HG03457 (cell line): ENCODE results near the gene HCRTR1.

Experiments
- ATAC-seq: cut with Tn5 transposase; IDR thresholded peaks from one replicate; pipeline ENCODE4 v1.9.1; 2021; ENCODE audit warnings: moderate number of reproducible peaks; ENCODE audit not compliant: unreplicated experiment

Gene HCRTR1

DNA sequence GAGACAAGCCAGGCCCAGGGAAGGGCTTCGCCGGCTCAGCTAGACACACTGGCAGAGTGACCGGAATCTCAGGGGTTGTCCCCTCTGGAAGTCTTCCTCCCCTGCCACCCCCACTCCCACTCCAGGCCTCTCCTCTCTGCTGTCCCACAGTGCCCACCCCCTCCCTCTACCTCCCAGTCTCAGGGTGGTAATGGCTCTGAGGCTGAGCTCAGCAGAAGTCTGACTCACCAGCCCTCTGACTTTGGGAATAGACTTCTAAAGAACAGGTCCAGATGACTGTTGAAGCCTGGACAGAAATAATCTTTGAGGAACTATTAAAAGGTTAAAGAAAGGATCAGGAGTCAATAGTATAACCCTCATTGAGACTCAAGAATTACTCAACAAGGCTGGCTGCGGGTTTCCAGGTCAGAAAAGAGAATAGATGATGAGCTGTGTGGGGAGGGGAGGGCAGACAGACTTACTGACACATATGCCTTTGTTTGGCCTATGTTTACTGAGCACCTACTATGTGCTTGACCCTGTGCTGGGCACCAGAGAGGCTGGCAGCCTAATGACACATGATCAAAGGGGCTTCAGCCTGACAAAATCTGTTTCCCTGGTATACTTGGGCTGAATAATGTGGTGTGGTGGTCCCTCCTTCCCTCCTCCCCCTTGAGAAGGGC, 8.2 kb downstream of the HCRTR1 start:
- ATAC-seq: no peak

DNA sequence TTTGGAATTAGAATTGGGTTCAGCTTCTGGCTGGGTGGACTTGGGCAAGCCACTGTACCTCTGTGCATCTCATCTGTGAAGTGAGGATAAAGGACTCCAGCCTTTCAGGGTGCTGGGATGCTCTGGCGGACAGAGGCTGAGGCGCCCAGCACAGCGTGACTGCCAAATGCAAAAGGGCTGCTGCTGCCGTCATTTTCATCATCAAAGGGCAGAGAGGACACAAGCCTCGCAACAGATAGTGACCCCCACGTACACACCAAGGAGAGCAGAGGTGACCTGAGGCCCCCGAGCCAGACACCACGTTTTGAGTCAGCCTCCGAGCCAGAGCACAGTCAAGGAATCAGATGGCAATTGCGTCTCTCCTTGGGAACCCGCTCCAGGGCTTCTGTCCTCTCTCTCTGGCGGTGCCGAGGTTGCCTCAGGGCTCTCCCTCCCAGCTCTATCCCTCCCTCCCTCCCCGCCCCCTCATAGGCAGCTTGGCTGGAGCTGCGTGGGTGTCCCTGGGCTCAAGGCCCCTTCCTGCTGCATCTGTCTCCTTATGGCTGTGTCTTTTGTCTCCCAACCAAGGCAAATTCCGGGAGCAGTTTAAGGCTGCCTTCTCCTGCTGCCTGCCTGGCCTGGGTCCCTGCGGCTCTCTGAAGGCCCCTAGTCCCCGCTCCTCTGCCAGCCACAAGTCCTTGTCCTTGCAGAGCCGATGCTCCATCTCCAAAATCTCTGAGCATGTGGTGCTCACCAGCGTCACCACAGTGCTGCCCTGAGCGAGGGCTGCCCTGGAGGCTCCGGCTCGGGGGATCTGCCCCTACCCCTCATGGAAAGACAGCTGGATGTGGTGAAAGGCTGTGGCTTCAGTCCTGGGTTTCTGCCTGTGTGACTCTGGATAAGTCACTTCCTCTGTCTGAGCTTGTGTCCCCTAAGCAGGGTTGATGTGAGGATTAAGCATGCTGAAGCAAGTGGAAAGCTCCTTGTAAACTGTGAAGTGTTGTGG, 9.0 kb downstream of the HCRTR1 start:
- ATAC-seq: no peak

- ATAC-seq: no peak
Observed at GRCh38 chr1:31627301-31627929, 9.9 kb downstream of the HCRTR1 start.

DNA sequence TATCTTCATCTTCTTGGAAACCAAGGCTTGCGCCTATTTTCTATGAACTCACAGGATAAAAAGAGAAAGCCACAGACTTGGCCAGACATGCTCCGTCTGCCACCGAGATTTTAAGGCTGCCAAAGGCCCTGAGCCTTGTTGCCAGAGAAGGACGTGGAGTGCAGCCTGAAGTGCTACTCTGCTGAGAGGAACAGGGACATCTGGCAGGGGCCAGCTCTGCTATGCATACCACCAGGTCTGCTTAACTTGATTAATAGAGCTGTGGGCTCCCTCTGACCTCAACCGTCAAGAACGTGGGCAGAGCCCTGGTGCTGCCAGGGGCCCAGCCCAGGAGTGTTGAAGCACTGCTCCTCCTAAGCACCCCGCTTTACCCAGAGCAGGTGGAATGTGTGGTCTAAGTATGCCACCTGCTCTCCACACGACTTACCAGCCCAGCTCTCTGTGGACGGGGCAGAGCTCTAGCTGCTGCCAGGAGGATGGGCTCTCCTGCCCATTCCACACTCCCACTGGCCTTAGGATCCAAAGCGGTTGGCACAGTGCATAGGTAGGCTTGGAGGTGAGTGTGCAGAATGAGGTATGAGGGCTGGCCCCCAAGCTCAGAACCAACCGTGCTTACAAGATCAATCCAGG, 10.6 kb downstream of the HCRTR1 start:
- ATAC-seq: no peak

DNA sequence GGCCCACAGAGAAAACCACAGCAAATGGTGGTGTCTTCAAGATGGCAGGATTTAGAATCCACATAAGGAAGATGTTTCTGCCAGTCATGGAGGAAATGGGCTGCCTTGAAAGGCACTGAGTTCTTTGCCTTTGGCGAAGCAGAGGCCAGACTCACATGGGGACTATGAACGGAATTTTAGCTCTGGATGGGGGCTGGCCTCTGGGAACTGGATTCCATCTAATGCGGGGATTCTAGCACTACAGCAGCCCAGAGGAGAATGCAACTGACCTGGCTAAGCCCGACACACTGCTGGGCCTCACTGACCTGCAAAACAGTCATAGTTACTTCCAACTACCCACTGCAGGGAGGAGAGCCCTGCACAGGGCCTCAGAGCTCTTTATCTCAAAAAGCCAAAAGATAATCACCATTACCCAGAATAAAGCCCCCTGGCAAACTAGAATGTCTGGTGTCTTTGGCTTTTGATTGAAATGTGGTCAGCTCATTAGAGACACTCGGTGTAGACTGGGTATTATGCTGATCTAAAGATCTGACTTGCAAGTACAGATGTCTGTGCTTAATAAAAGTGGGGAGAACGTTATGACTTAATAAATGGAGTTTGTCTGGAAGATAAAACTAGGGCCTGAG, 11.6 kb downstream of the HCRTR1 start:
- no peak for ATAC-seq

DNA sequence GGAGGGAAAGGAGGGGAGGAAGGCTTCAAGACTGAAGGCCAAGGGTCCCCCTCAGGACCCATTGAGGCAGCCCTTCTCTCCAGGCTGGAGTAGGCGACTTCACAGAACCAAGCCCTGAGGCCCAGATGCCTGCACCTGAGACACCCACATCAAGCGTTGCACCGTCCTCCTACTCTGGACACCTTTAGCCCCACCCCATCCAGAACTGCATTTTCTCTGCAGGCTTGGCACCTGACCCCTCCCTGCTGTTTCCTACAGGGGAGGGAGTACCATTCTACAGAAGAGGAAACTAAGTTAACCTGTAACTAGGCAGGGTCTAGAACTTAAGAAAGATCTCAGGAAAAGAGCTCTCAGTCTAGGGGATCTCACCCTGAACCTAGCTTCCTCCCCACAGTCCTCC, 15.2 kb downstream of the HCRTR1 start:
- no peak for ATAC-seq

- ATAC-seq: no peak
Observed at GRCh38 chr1:31633117-31633516, 15.6 kb downstream of the HCRTR1 start.

GRCh38 chr1:31637915-31638673, 20.6 kb downstream of the HCRTR1 start:
- no peak for ATAC-seq

DNA sequence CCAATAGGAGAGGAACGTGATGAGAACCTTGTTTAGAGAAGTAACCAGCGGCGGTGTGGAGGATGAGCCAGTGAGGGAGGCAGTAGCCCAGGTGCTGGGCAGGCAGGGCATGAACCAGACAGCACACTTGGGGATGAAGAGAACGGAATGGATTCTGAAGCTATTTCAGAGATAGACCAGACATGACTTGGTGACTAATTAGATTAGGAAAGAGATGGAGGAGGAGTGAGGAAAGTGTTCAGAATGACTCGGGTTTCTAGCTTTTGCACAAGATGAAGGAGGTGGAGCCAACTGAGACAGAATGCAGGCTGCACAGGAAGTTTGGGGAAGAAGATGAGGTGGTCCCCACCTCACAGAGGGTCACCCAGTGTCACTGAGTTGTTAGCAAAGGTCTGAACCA, 22.1 kb downstream of the HCRTR1 start:
- no peak for ATAC-seq

GRCh38 chr1:31640179-31640578, 22.7 kb downstream of the HCRTR1 start:
- no peak for ATAC-seq

DNA sequence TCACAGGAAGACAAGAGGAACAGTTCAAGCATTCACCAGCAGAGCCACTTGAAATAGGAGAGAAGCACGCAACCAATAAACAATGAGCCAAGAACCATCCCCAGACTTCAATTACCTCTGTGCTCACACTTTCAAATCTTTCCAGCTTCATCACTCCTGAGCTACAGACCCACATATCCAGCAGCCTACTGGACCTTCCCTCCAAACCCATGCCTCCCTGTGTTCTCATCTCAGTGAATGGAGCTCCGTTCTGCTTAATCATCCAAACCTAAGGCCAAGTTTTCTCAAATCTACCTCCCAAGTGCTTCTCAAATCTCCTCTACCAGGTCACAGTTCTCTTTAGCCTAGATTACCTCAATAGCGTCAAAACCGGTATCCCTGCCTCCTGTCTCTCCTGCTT, 23.5 kb downstream of the HCRTR1 start:
- no peak for ATAC-seq

GRCh38 chr1:31642366-31642765, 24.9 kb downstream of the HCRTR1 start:
- ATAC-seq: no peak

- no peak for ATAC-seq
Observed at GRCh38 chr1:31642897-31643296, 25.4 kb downstream of the HCRTR1 start.

DNA sequence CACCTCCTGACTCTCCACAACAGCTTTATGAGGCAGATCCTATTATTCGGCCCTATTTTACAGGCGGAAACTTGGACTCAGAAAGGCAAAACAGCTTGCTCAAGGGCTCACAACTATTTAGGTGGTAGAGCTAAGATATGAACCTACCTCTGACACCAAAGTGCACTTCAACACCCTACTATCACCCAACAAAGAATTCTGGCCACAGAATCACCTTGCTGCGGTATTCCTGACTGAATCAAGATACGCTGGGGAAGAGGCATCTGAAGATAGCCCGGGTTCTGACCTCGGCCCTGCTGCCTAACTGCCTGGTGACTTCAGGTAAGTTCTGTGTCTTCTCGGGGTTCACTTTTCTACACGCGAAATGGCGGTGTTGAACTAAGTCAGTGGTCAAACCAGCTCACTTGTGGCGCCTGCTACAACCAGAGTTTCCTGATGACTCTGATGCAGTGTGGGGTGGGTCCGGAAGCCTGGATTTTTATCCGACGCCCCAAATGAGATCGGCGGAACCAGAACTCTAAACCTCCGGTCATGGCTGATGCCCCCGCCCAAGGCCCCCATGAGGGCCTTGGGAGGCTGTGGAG, 26.6 kb downstream of the HCRTR1 start:
- no peak for ATAC-seq

DNA sequence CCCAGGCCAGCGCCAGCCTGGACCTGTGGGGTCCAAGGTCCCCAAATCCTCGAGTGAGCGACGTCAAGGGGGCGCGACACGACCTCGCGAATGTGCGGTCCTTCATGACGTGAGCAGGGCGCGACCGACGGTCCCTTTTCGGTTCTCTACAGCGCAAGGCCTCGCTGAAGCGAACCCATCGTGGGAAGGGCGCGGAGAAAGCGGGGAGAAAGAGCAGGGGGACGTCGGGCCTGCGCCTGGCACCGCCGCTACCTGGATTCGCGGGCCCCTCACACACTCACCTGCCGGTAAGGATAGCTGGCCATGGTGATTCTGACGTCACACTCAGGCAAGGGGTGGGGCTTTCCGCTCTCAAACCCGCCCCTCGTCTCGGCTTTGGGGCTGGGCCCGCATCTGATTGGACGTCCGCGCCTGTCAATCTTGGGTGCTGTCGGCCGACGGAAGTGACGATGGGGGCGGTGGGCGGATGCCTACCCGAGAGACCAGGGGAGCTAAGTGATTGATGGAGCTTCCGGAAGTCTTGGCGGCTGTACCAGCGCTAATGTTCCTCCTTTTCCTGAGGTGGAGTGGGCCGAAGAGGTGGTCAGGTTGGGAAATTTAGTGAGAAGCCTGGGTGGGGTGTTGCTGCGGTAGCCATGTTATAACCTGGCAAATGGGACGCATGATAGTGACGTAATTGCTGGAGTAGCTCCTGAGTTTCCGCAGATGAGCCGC, 27.2 kb downstream of the HCRTR1 start, which contains the start of gene PEF1:
Gene PEF1, minus strand, starts transcription at position 317 of the 714 bp plus-strand sequence. Its CDS starts 12 bp downstream, at position 305.
- ATAC-seq: peak; percentile 74

- ATAC-seq: no peak
Observed at GRCh38 chr1:31645274-31645568, 27.7 kb downstream of the HCRTR1 start.

GRCh38 chr1:31646259-31646960, 28.9 kb downstream of the HCRTR1 start:
- ATAC-seq: no peak

DNA sequence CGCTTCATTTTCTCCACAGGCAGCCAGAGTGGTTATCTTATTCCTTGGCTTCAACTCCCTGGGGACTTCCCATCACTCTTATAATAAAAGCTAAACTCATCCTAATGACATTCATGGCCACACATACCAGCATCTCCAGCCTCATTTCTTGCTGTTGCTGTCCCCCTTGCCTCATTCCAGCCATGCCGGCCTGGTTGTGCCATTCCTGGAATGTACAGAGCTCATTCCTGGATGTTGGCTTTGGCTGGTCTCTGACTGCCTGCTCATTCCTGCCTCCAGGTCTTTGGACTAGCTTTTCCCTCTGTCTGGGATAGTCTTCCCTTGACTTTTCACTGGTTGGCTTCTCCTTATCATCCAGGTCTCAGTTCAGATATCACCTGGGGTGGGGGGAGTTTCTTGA, 29.6 kb downstream of the HCRTR1 start:
- ATAC-seq: no peak

GRCh38 chr1:31648190-31648589, 30.7 kb downstream of the HCRTR1 start:
- ATAC-seq: no peak
